Mesendoderm (in vitro differentiated cells): ENCODE data around the gene WDFY2.

Experiments used
- DNase-seq: peaks from one replicate; pipeline ENCODE4 v3.0.0; 2013
- H2AK5ac ChIP-seq: 2 replicates; pipeline ENCODE4 v1.6.1; 2013; ENCODE audit warnings: low read length, inconsistent platforms
- H2BK120ac ChIP-seq: 2 replicates; pipeline ENCODE4 v1.6.1; 2013; ENCODE audit warnings: low read depth, mild to moderate bottlenecking, low read length, moderate library complexity, mixed read lengths
- H2BK15ac ChIP-seq: replicated peaks from 2 replicates; pipeline ENCODE4 v1.6.1; 2013; ENCODE audit warnings: low read depth, mild to moderate bottlenecking, moderate library complexity
- H2BK5ac ChIP-seq: 2 replicates; pipeline ENCODE4 v1.6.1; 2013; ENCODE audit warnings: low read length, inconsistent platforms
- H3K18ac ChIP-seq: 2 replicates; pipeline ENCODE4 v1.6.1; 2013; ENCODE audit warnings: mild to moderate bottlenecking, low read length, mixed read lengths
- H3K23ac ChIP-seq: one replicate; pipeline ENCODE4 v1.6.1; 2013; ENCODE audit warnings: low read length
- H3K27ac ChIP-seq: 2 replicates; pipeline ENCODE4 v1.5.1; 2013; ENCODE audit warnings: low read depth, mild to moderate bottlenecking, inconsistent platforms, low read length, moderate library complexity
- H3K27me3 ChIP-seq: 2 replicates; pipeline ENCODE4 v1.6.1; 2013; ENCODE audit warnings: low read length, control low read depth, mild to moderate bottlenecking, inconsistent platforms; ENCODE audit not compliant: insufficient read depth, poor library complexity
- H3K36me3 ChIP-seq: 2 replicates; pipeline ENCODE4 v1.6.1; 2013; ENCODE audit warnings: low read length, inconsistent platforms; ENCODE audit not compliant: control insufficient read depth, insufficient read depth
- H3K4ac ChIP-seq: one replicate; pipeline ENCODE4 v1.6.1; 2013; ENCODE audit warnings: low read depth, mild to moderate bottlenecking, low read length, moderate library complexity
- H3K4me1 ChIP-seq: 2 replicates; pipeline ENCODE4 v1.6.1; 2013; ENCODE audit warnings: low read depth, low read length, inconsistent platforms; ENCODE audit not compliant: control insufficient read depth
- H3K4me2 ChIP-seq: 2 replicates; pipeline ENCODE4 v1.6.1; 2013; ENCODE audit warnings: low read length
- H3K4me3 ChIP-seq: 2 replicates; pipeline ENCODE4 v1.5.1; 2013; ENCODE audit warnings: mild to moderate bottlenecking, low read length
- H3K56ac ChIP-seq: one replicate; pipeline ENCODE4 v1.6.1; 2013; ENCODE audit warnings: low read length
- H3K79me1 ChIP-seq: 2 replicates; pipeline ENCODE4 v1.6.1; 2013; ENCODE audit warnings: low read length, inconsistent platforms
- H3K79me2 ChIP-seq: 2 replicates; pipeline ENCODE4 v1.6.1; 2013; ENCODE audit warnings: mild to moderate bottlenecking, low read length; ENCODE audit not compliant: control insufficient read depth, insufficient read depth
- H3K9ac ChIP-seq: 2 replicates; pipeline ENCODE4 v1.6.1; 2013; ENCODE audit warnings: low read length, inconsistent platforms
- H4K5ac ChIP-seq: one replicate; pipeline ENCODE4 v1.6.1; 2013; ENCODE audit warnings: low read length
- H4K8ac ChIP-seq: one replicate; pipeline ENCODE4 v1.6.1; 2013; ENCODE audit warnings: low read depth, mild to moderate bottlenecking, control low read depth, low read length, moderate library complexity
- WGBS: extraction: QIAGEN DNeasy Blood & Tissue Kit; methylation state at CpG from one replicate; pipeline ENCODE4 v1.1.7; 2013; ENCODE audit warnings: low lambda C conversion rate, missing lambda C conversion rate; ENCODE audit not compliant: insufficient coverage; ENCODE audit errors: extremely low coverage; 5-methylcytosine and 5-hydroxymethylcytosine counted together

The WDFY2 gene

GRCh38 chr13:51772781-51773180 lies 188.5 kb downstream of the WDFY2 start:
- Histone ChIP-seq H3K23ac (no peak overlapping the region), H2AK5ac (no peak overlapping the region), H3K36me3 (no peaks in the 10 kb centered on the region), H3K4me1 (no peaks in the 10 kb centered on the region), H2BK120ac (no peak overlapping the region), H4K5ac (no peak overlapping the region), H3K56ac (no peak overlapping the region), H2BK5ac (no peak overlapping the region), H2BK15ac (no peak overlapping the region), H3K4me3 (no peak overlapping the region), H3K18ac (no peak overlapping the region), H4K8ac (no peak overlapping the region), H3K27me3 (no peaks in the 10 kb centered on the region), H3K9ac (no peak overlapping the region), H3K27ac (no peak overlapping the region), H3K4ac (no peak overlapping the region), H3K79me1 (no peaks in the 10 kb centered on the region), H3K4me2 (no peak overlapping the region), H3K79me2 (no peaks in the 10 kb centered on the region)
- no peak for DNase-seq
- no CpG with 5 or more reads among the region's 6 CpGs for WGBS

GRCh38 chr13:51773515-51773914 lies 189.3 kb downstream of the WDFY2 start:
- H2BK120ac ChIP-seq = no peak overlapping the region
- H2BK5ac ChIP-seq = no peak overlapping the region
- no peak overlapping the region for H3K27ac ChIP-seq
- H3K18ac ChIP-seq = no peak overlapping the region
- DNase-seq = no peak
- no peak overlapping the region for H2AK5ac ChIP-seq
- no peak overlapping the region for H3K9ac ChIP-seq
- no peaks in the 10 kb centered on the region for H3K79me1 ChIP-seq
- no peaks in the 10 kb centered on the region for H3K4me1 ChIP-seq
- no peak overlapping the region for H3K23ac ChIP-seq
- no peak overlapping the region for H3K4ac ChIP-seq
- no CpG with 5 or more reads among the region's 11 CpGs for WGBS
- no peak overlapping the region for H3K56ac ChIP-seq
- H3K36me3 ChIP-seq = no peaks in the 10 kb centered on the region
- no peak overlapping the region for H4K8ac ChIP-seq
- H3K79me2 ChIP-seq = no peaks in the 10 kb centered on the region
- no peaks in the 10 kb centered on the region for H3K27me3 ChIP-seq
- H3K4me2 ChIP-seq = no peak overlapping the region
- H4K5ac ChIP-seq = no peak overlapping the region
- H3K4me3 ChIP-seq = no peak overlapping the region
- H2BK15ac ChIP-seq = no peak overlapping the region

DNA sequence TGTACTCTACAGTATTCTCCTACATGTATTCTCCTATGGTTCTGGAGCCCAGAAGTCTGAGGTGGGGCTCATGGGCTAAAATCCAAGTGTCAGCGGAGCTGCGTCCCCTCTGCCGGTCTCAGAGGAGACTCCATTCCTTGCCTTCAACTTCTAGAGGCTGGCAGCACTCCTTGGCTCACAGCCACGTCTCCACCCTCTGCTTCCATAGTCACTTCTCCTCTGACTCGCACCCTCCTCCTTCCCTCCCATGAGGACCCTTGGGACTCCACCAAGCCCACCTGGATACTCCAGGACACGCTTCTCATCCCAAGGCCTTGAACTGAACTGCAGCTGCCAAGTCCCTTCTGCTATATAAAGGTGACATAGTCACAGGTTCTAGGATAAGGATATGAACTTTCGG lies 191.9 kb downstream of the WDFY2 start:
- Histone ChIP-seq H3K27ac (no peak overlapping the region), H3K56ac (no peak overlapping the region), H3K9ac (no peak overlapping the region), H3K79me2 (no peaks in the 10 kb centered on the region), H2BK5ac (no peak overlapping the region), H3K4me1 (no peaks in the 10 kb centered on the region), H3K27me3 (no peaks in the 10 kb centered on the region), H4K8ac (no peak overlapping the region), H2BK15ac (no peak overlapping the region), H3K79me1 (no peaks in the 10 kb centered on the region), H3K4ac (no peak overlapping the region), H2AK5ac (no peak overlapping the region), H3K36me3 (no peaks in the 10 kb centered on the region), H3K23ac (no peak overlapping the region), H3K18ac (no peak overlapping the region), H3K4me2 (no peak overlapping the region), H3K4me3 (no peak overlapping the region), H2BK120ac (no peak overlapping the region), H4K5ac (no peak overlapping the region)
- no peak for DNase-seq
- WGBS = no CpG with 5 or more reads among the region's 7 CpGs

- H3K4me1 ChIP-seq = no peaks in the 10 kb centered on the region
- no CpG with 5 or more reads among the region's 9 CpGs for WGBS
- H3K18ac ChIP-seq = no peak overlapping the region
- DNase-seq = no peak
- no peak overlapping the region for H2AK5ac ChIP-seq
- no peak overlapping the region for H3K4me3 ChIP-seq
- H2BK120ac ChIP-seq = no peak overlapping the region
- no peak overlapping the region for H3K23ac ChIP-seq
- no peak overlapping the region for H3K9ac ChIP-seq
- no peak overlapping the region for H3K4ac ChIP-seq
- no peak overlapping the region for H2BK15ac ChIP-seq
- no peak overlapping the region for H3K56ac ChIP-seq
- no peak overlapping the region for H3K27ac ChIP-seq
- no peaks in the 10 kb centered on the region for H3K79me1 ChIP-seq
- no peaks in the 10 kb centered on the region for H3K36me3 ChIP-seq
- no peaks in the 10 kb centered on the region for H3K27me3 ChIP-seq
- H3K79me2 ChIP-seq = no peaks in the 10 kb centered on the region
- H4K5ac ChIP-seq = no peak overlapping the region
- H4K8ac ChIP-seq = no peak overlapping the region
- no peak overlapping the region for H2BK5ac ChIP-seq
- H3K4me2 ChIP-seq = no peak overlapping the region
Measured at GRCh38 chr13:51777921-51778320, 193.7 kb downstream of the WDFY2 start.

- Histone ChIP-seq H3K79me1 (no peaks in the 10 kb centered on the region), H3K36me3 (no peaks in the 10 kb centered on the region), H3K56ac (no peak overlapping the region), H3K4me1 (no peaks in the 10 kb centered on the region), H3K4me3 (no peak overlapping the region), H4K5ac (no peak overlapping the region), H3K18ac (no peak overlapping the region), H2BK15ac (no peak overlapping the region), H3K4me2 (no peak overlapping the region), H2BK120ac (no peak overlapping the region), H3K27me3 (no peaks in the 10 kb centered on the region), H3K4ac (no peak overlapping the region), H3K9ac (no peak overlapping the region), H4K8ac (no peak overlapping the region), H3K79me2 (no peaks in the 10 kb centered on the region), H3K27ac (no peak overlapping the region), H2BK5ac (no peak overlapping the region), H3K23ac (no peak overlapping the region), H2AK5ac (no peak overlapping the region)
- WGBS = no CpG with 5 or more reads among the region's 11 CpGs
- no peak for DNase-seq
Measured at GRCh38 chr13:51778392-51778791, 194.1 kb downstream of the WDFY2 start.

DNA sequence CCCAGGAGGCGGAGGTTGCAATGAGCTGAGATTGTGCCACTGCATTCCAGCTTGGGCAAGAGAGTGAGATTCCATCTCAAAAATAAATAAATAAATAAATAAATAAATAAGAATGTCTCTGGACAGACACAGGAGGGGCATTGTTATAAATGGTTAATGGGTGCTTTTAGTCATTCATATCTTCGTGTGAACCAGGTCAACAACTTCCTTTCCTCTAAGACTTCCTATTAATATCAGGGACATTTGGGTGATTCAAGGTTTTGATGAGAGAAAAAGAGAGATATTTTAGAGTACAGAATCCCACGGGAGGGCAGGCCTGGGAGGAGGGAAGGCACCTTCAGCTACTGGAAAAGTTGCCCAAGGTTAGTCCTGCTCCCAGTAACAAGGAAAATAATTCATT lies 195.8 kb downstream of the WDFY2 start:
- H3K18ac ChIP-seq = no peak overlapping the region
- no peak overlapping the region for H4K8ac ChIP-seq
- no peak overlapping the region for H3K27ac ChIP-seq
- DNase-seq = no peak
- no peak overlapping the region for H2BK15ac ChIP-seq
- H3K9ac ChIP-seq = no peak overlapping the region
- H3K79me2 ChIP-seq = no peaks in the 10 kb centered on the region
- no peaks in the 10 kb centered on the region for H3K27me3 ChIP-seq
- no peak overlapping the region for H4K5ac ChIP-seq
- H3K36me3 ChIP-seq = no peaks in the 10 kb centered on the region
- no peak overlapping the region for H3K4ac ChIP-seq
- no peak overlapping the region for H2BK5ac ChIP-seq
- H3K4me3 ChIP-seq = no peak overlapping the region
- H2AK5ac ChIP-seq = no peak overlapping the region
- H2BK120ac ChIP-seq = no peak overlapping the region
- no CpG with 5 or more reads among the region's 3 CpGs for WGBS
- no peak overlapping the region for H3K23ac ChIP-seq
- H3K79me1 ChIP-seq = no peaks in the 10 kb centered on the region
- H3K56ac ChIP-seq = no peak overlapping the region
- no peaks in the 10 kb centered on the region for H3K4me1 ChIP-seq
- no peak overlapping the region for H3K4me2 ChIP-seq
